Liver (tissue), 9 donors: Measurements from ENCODE around the gene FRS2. TPM values are rescaled to one million over a fixed set of nuclear protein-coding genes. Genes with fewer than 3 reads are reported as not detected.

ENCODE experiments used
- DNase-seq: peaks from one replicate; pipeline ENCODE4 v3.0.0-alpha.2; 2017; ENCODE audit warnings: low spot score
- H3K27ac ChIP-seq, 2 donors: one replicate each; pipeline ENCODE4 v1.7.0; 2013; ENCODE audit warnings: inconsistent platforms in 2 of 2, low read length in 2 of 2, control low read depth in 1 of 2, low read depth in 1 of 2, mild to moderate bottlenecking in 1 of 2
- H3K27me3 ChIP-seq, 4 donors: one replicate each; pipeline versions ENCODE4 v1.6.1 to v1.7.0; 2013; ENCODE audit warnings: low read length in 3 of 4, inconsistent platforms in 1 of 4, mild to moderate bottlenecking in 1 of 4, moderate library complexity in 1 of 4; ENCODE audit not compliant: control insufficient read depth in 4 of 4, insufficient read depth in 4 of 4
- H3K36me3 ChIP-seq, 4 donors: one replicate each; pipeline versions ENCODE4 v1.6.1 to v1.7.0; 2013; ENCODE audit warnings: low read length in 3 of 4, mild to moderate bottlenecking in 3 of 4, low read depth in 1 of 4, moderate library complexity in 1 of 4; ENCODE audit not compliant: control insufficient read depth in 4 of 4, insufficient read depth in 3 of 4
- H3K4me1 ChIP-seq, 4 donors: one replicate each; pipeline versions ENCODE4 v1.6.1 to v1.7.0; 2013; ENCODE audit warnings: low read length in 3 of 4, mild to moderate bottlenecking in 3 of 4, moderate library complexity in 1 of 4; ENCODE audit not compliant: control insufficient read depth in 4 of 4, insufficient read depth in 4 of 4
- H3K4me3 ChIP-seq, 3 donors: one replicate each; pipeline versions ENCODE4 v1.6.1 to v1.7.0; 2013; ENCODE audit warnings: low read length in 3 of 3, control low read depth in 1 of 3, low read depth in 1 of 3, mild to moderate bottlenecking in 1 of 3
- H3K9ac ChIP-seq, 2 donors: one replicate each; pipeline ENCODE4 v1.7.0; 2013; ENCODE audit warnings: low read length in 2 of 2, mild to moderate bottlenecking in 2 of 2, moderate library complexity in 2 of 2, control low read depth in 1 of 2, low read depth in 1 of 2
- H3K9me3 ChIP-seq, 4 donors: one replicate each; pipeline versions ENCODE4 v1.6.1 to v1.7.0; 2013; ENCODE audit warnings: low read length in 3 of 4; ENCODE audit not compliant: control insufficient read depth in 4 of 4
- EGR1 ChIP-seq, 2 donors: IDR thresholded peaks; 2 replicates each; pipeline ENCODE4 v1.6.1; 2016 to 2018; ENCODE audit warnings: antibody characterized with exemption in 2 of 2, low read depth in 2 of 2
- FOXA1 ChIP-seq: IDR thresholded peaks from 2 replicates; pipeline ENCODE4 v1.6.1; 2016; ENCODE audit warnings: antibody characterized with exemption
- FOXA2 ChIP-seq: IDR thresholded peaks from 2 replicates; pipeline ENCODE4 v1.6.1; 2016; ENCODE audit warnings: antibody characterized with exemption
- GABPA ChIP-seq, 2 donors: IDR thresholded peaks in 1 of 2; conservative IDR thresholded peaks in 1 of 2; 2 replicates each; pipeline ENCODE4 v1.6.1; 2016; ENCODE audit warnings: antibody characterized with exemption in 2 of 2, mild to moderate bottlenecking in 1 of 2, moderate library complexity in 1 of 2
- HNF4A ChIP-seq, 2 donors: conservative IDR thresholded peaks; 2 replicates each; pipeline ENCODE4 v1.6.1; 2016; ENCODE audit warnings: antibody characterized with exemption in 2 of 2, mild to moderate bottlenecking in 2 of 2
- HNF4G ChIP-seq: IDR thresholded peaks from 2 replicates; pipeline ENCODE4 v1.6.1; 2016; ENCODE audit warnings: antibody characterized with exemption
- JUND ChIP-seq, 2 donors: IDR thresholded peaks; 2 replicates each; pipeline ENCODE4 v1.6.1; 2016; ENCODE audit warnings: antibody characterized with exemption in 2 of 2
- NR2F2 ChIP-seq: IDR thresholded peaks from 2 replicates; pipeline ENCODE4 v1.6.1; 2016; ENCODE audit warnings: antibody characterized with exemption
- RAD21 ChIP-seq, 2 donors: IDR thresholded peaks; 2 replicates each; pipeline ENCODE4 v1.6.1; 2016; ENCODE audit warnings: antibody characterized with exemption in 2 of 2, mild to moderate bottlenecking in 2 of 2
- RXRA ChIP-seq, 2 donors: IDR thresholded peaks; 2 replicates each; pipeline ENCODE4 v1.6.1; 2017 to 2018; ENCODE audit warnings: antibody characterized with exemption in 2 of 2, mild to moderate bottlenecking in 1 of 2
- SP1 ChIP-seq: IDR thresholded peaks from 2 replicates; pipeline ENCODE4 v1.6.1; 2018; ENCODE audit warnings: antibody characterized with exemption, mild to moderate bottlenecking
- TAF1 ChIP-seq: conservative IDR thresholded peaks from 2 replicates; pipeline ENCODE4 v1.6.1; 2016; ENCODE audit warnings: antibody characterized with exemption, mild to moderate bottlenecking
- WGBS: extraction: QIAGEN DNeasy Blood & Tissue Kit; methylation state at CpG from one replicate; pipeline ENCODE4 v1.1.7; 2013; 5-methylcytosine and 5-hydroxymethylcytosine counted together
- polyA plus RNA-seq, 2 donors: library from polyadenylated mRNA; stranded (reverse) in 1 of 2; unstranded in 1 of 2; fragments of 200-250 nt in 1 of 2; fragments of >200 nt in 1 of 2; fragmentation: Nextera tagmentation in 1 of 2; extraction: Ambion mirVana in 1 of 2; gene quantifications; one replicate each; pipeline versions ENCODE4 v1.2.1 to v1.2.3, GENCODE V29; 2013 to 2015
- total RNA-seq, 2 donors: library from RNA; depleted of rRNA; stranded (reverse); fragments of >200 nt; gene quantifications; one replicate each; pipeline ENCODE4 v1.2.3, GENCODE V29; 2014
- TF ChIP-seq, protein P1 (sequence below): IDR thresholded peaks from 2 replicates; pipeline ENCODE4 v1.6.1; 2016; ENCODE audit warnings: antibody characterized with exemption
- TF ChIP-seq, protein P2 (sequence below): IDR thresholded peaks from 2 replicates; pipeline ENCODE4 v1.6.1; 2016; ENCODE audit warnings: antibody characterized with exemption
- TF ChIP-seq, protein P3 (sequence below): IDR thresholded peaks from 2 replicates; pipeline ENCODE4 v1.6.1; 2016; ENCODE audit warnings: antibody characterized with exemption
- TF ChIP-seq, protein P4 (sequence below): IDR thresholded peaks from 2 replicates; pipeline ENCODE4 v1.6.1; 2016; ENCODE audit warnings: antibody characterized with exemption, mild to moderate bottlenecking
- TF ChIP-seq, protein P5 (sequence below): fragments of 150-350 bp; IDR thresholded peaks from 2 replicates; pipeline ENCODE4 v1.5.1; 2017; ENCODE audit warnings: improper control_type of control experiment, low read depth, low read length; ENCODE audit not compliant: missing input control
- donor health status: healthy.
- donor health status: healthy.
- donor health status: healthy.
- donor health status: healthy.
- donor health status: healthy.

Gene FRS2
- total and polyA plus RNA-seq, 4 donors = 7.0 to 24.0 (median 21.9) TPM

DNA sequence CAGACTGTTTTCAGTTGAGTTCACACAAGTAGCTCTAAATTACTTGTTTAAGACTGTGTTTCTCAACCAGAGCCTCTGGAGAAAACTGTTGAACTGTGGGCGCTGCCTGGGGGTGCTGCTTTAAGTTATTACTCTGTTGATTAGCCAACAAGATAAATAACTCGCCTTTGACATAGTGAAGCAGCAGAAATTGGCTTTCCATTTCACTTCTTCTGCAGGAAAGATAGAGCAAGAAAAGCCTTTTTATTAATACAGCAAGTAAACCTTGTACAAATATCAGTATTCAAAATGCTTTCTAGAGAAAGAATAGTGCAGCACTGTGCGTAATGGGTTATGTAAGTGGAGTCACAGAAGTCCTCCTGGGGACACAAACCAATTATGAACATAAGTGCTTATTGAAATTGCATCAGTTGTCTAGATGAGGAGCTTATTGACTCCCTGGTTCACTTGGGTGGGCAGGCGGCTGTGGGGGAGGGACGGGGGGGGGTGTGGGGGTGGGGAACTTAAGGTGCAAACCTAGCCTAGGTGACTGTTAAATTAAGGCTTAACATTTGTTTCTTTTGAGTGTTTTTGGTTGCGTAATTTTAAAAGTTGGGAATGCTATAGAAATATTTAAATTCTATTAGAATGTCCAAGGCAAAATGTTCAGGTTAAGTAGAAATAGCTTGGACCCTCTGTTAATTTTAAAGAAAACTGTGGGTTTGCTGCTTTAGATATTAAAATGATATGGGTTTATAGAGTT, 6.3 kb downstream of the FRS2 start:
- Histone ChIP-seq H3K36me3 (no peaks in the 10 kb centered on the region), H3K27me3 (no peaks in the 10 kb centered on the region), H3K9ac (no peak overlapping the region), H3K9me3 (no peaks in the 10 kb centered on the region), H3K4me1 (peaks cover 7 to 51% (median 42%) of the 10 kb centered on the region in 4 donors), H3K27ac (peak overlapping the region in 1 of 2 donors; percentile 57), H3K4me3 (no peak overlapping the region)
- 61% methylated on average over 6 of the region's 6 CpGs for WGBS
- no peak for DNase-seq
- TF ChIP-seq, protein P1, sequence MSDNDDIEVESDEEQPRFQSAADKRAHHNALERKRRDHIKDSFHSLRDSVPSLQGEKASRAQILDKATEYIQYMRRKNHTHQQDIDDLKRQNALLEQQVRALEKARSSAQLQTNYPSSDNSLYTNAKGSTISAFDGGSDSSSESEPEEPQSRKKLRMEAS = no peak
- TF ChIP-seq EGR1 (IDR thresholded peaks at IDR 0.05; ENCODE audit: low read depth in 2 of 2) (no peak), TAF1 (no peak), RAD21 (IDR thresholded peaks at IDR 0.05) (no peak), HNF4A (conservative IDR thresholded peaks at IDR 0.05) (no peak), HNF4G (no peak), SP1 (no peak)
- TF ChIP-seq, protein P2, sequence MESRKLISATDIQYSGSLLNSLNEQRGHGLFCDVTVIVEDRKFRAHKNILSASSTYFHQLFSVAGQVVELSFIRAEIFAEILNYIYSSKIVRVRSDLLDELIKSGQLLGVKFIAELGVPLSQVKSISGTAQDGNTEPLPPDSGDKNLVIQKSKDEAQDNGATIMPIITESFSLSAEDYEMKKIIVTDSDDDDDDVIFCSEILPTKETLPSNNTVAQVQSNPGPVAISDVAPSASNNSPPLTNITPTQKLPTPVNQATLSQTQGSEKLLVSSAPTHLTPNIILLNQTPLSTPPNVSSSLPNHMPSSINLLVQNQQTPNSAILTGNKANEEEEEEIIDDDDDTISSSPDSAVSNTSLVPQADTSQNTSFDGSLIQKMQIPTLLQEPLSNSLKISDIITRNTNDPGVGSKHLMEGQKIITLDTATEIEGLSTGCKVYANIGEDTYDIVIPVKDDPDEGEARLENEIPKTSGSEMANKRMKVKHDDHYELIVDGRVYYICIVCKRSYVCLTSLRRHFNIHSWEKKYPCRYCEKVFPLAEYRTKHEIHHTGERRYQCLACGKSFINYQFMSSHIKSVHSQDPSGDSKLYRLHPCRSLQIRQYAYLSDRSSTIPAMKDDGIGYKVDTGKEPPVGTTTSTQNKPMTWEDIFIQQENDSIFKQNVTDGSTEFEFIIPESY = no peak

DNA sequence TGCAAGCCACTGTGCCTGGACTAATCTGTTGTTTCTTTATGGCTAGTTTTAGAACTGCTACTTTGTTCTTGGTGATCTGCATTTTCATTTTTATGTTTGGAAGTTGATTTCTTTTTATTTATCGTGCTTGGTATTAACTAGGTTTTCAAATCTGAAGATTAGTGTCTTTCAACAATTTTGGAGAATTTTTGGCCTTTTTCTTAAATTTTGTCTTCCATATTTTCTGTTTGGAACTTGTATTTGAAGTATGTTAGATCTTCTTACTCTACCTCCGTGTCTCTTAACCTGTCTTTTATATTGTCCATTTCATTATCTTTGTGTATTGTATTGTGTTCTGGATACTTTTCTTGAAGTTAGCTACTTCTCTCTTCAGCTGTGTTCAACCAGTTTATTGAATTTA, 9.5 kb downstream of the FRS2 start:
- TF ChIP-seq HNF4G (no peak), RAD21 (IDR thresholded peaks at IDR 0.05) (no peak), NR2F2 (no peak), EGR1 (IDR thresholded peaks at IDR 0.05; ENCODE audit: low read depth in 2 of 2) (no peak), HNF4A (conservative IDR thresholded peaks at IDR 0.05) (no peak), FOXA1 (no peak), TAF1 (no peak), RXRA (IDR thresholded peaks at IDR 0.05) (no peak), FOXA2 (no peak), SP1 (no peak), JUND (IDR thresholded peaks at IDR 0.05) (no peak), GABPA (IDR thresholded peaks at IDR 0.05 in 1 of 2, conservative IDR thresholded peaks at IDR 0.05 in 1 of 2) (no peak)
- TF ChIP-seq, protein P3, sequence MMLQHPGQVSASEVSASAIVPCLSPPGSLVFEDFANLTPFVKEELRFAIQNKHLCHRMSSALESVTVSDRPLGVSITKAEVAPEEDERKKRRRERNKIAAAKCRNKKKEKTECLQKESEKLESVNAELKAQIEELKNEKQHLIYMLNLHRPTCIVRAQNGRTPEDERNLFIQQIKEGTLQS = no peak
- TF ChIP-seq, protein P4, sequence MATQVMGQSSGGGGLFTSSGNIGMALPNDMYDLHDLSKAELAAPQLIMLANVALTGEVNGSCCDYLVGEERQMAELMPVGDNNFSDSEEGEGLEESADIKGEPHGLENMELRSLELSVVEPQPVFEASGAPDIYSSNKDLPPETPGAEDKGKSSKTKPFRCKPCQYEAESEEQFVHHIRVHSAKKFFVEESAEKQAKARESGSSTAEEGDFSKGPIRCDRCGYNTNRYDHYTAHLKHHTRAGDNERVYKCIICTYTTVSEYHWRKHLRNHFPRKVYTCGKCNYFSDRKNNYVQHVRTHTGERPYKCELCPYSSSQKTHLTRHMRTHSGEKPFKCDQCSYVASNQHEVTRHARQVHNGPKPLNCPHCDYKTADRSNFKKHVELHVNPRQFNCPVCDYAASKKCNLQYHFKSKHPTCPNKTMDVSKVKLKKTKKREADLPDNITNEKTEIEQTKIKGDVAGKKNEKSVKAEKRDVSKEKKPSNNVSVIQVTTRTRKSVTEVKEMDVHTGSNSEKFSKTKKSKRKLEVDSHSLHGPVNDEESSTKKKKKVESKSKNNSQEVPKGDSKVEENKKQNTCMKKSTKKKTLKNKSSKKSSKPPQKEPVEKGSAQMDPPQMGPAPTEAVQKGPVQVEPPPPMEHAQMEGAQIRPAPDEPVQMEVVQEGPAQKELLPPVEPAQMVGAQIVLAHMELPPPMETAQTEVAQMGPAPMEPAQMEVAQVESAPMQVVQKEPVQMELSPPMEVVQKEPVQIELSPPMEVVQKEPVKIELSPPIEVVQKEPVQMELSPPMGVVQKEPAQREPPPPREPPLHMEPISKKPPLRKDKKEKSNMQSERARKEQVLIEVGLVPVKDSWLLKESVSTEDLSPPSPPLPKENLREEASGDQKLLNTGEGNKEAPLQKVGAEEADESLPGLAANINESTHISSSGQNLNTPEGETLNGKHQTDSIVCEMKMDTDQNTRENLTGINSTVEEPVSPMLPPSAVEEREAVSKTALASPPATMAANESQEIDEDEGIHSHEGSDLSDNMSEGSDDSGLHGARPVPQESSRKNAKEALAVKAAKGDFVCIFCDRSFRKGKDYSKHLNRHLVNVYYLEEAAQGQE = no peak
- TF ChIP-seq, protein P5, sequence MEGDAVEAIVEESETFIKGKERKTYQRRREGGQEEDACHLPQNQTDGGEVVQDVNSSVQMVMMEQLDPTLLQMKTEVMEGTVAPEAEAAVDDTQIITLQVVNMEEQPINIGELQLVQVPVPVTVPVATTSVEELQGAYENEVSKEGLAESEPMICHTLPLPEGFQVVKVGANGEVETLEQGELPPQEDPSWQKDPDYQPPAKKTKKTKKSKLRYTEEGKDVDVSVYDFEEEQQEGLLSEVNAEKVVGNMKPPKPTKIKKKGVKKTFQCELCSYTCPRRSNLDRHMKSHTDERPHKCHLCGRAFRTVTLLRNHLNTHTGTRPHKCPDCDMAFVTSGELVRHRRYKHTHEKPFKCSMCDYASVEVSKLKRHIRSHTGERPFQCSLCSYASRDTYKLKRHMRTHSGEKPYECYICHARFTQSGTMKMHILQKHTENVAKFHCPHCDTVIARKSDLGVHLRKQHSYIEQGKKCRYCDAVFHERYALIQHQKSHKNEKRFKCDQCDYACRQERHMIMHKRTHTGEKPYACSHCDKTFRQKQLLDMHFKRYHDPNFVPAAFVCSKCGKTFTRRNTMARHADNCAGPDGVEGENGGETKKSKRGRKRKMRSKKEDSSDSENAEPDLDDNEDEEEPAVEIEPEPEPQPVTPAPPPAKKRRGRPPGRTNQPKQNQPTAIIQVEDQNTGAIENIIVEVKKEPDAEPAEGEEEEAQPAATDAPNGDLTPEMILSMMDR = no peak
- TF ChIP-seq, protein P1 = no peak
- TF ChIP-seq, protein P2 = no peak
- 99% methylated on average over 2 of the region's 2 CpGs for WGBS
- no peaks in the 10 kb centered on the region for H3K27me3 ChIP-seq
- no peaks in the 10 kb centered on the region for H3K9me3 ChIP-seq
- peaks cover 5 to 31% (median 22%) of the 10 kb centered on the region in 4 donors for H3K4me1 ChIP-seq
- H3K9ac ChIP-seq = no peak overlapping the region
- H3K36me3 ChIP-seq = no peaks in the 10 kb centered on the region
- H3K27ac ChIP-seq = no peak overlapping the region
- no peak for DNase-seq
- no peak overlapping the region for H3K4me3 ChIP-seq
